Peyer's patch (tissue), 4 donors: ENCODE data around the gene DNMBP. TPM values are rescaled to one million over a fixed set of nuclear protein-coding genes. Genes with fewer than 3 reads are reported as not detected.

Experiments
- DNase-seq, 3 donors: peaks; one replicate each; pipeline ENCODE4 v3.0.0-alpha.2; 2017 to 2019
- H3K27ac ChIP-seq, 4 donors: fragments of 200-600 bp; sonication (generic); one replicate each; pipeline ENCODE4 v1.5.1; 2016 to 2019
- H3K27me3 ChIP-seq, 2 donors: fragments of 200-600 bp; sonication (generic); one replicate each; pipeline ENCODE4 v1.5.1; 2019
- H3K36me3 ChIP-seq, 3 donors: fragments of 200-600 bp; sonication (generic); one replicate each; pipeline ENCODE4 v1.5.1; 2016 to 2019
- H3K4me1 ChIP-seq, 4 donors: fragments of 200-600 bp; sonication (generic); one replicate each; pipeline ENCODE4 v1.5.1; 2016 to 2019
- H3K4me3 ChIP-seq, 4 donors: fragments of 200-600 bp; sonication (generic); 1 replicate in 3 of 4; 2 replicates in 1 of 4; pipeline ENCODE4 v1.5.1; 2016 to 2019; ENCODE audit warnings: mild to moderate bottlenecking in 1 of 4
- H3K9me3 ChIP-seq, 4 donors: fragments of 200-600 bp; sonication (generic); one replicate each; pipeline ENCODE4 v1.5.1; 2016 to 2019; ENCODE audit warnings: mild to moderate bottlenecking in 1 of 4
- CTCF ChIP-seq, 6 experiments: fragments of 450-650 bp in 4 of 6; fragments of 200-600 bp in 2 of 6; sonication (generic) in 1 of 6; IDR thresholded peaks; one replicate each; pipeline ENCODE4 v1.5.1; 2017 to 2019; ENCODE audit warnings: antibody characterized with exemption in 6 of 6, mild to moderate bottlenecking in 3 of 6, moderate library complexity in 1 of 6
- POLR2A ChIP-seq, 2 donors: fragments of 450-650 bp; IDR thresholded peaks; one replicate each; pipeline ENCODE4 v1.5.1; 2017; ENCODE audit warnings: antibody characterized with exemption in 2 of 2, mild to moderate bottlenecking in 2 of 2, moderate library complexity in 2 of 2
- total RNA-seq, 4 donors: library from RNA; depleted of rRNA; stranded (reverse); fragments of >200 nt; gene quantifications; one replicate each; pipeline ENCODE4 v1.1.0, GENCODE V29; 2016

Gene DNMBP
- total RNA-seq, 4 donors from 2014 or later, result 53.6 to 96.0 (median 69.6) TPM

- no peak overlapping the region for H3K27ac ChIP-seq
- peaks cover 0 to 86% (median 0%) of the 10 kb centered on the region in 3 donors for H3K36me3 ChIP-seq
- no peak overlapping the region for H3K4me3 ChIP-seq
- TF ChIP-seq CTCF (IDR thresholded peaks at IDR 0.05), result no peak
- TF ChIP-seq POLR2A (IDR thresholded peaks at IDR 0.05), result no peak
- no peaks in the 10 kb centered on the region for H3K4me1 ChIP-seq
- no peaks in the 10 kb centered on the region for H3K9me3 ChIP-seq
- no peaks in the 10 kb centered on the region for H3K27me3 ChIP-seq
- DNase-seq, result no peak
Observed at GRCh38 chr10:99894613-99895012, 115.1 kb downstream of the DNMBP start.

- Histone ChIP-seq H3K4me3 (no peak overlapping the region), H3K4me1 (no peaks in the 10 kb centered on the region), H3K27ac (no peak overlapping the region), H3K36me3 (peaks cover 0 to 88% (median 0%) of the 10 kb centered on the region in 3 donors), H3K27me3 (no peaks in the 10 kb centered on the region), H3K9me3 (no peaks in the 10 kb centered on the region)
- TF ChIP-seq POLR2A (IDR thresholded peaks at IDR 0.05) (no peak), CTCF (IDR thresholded peaks at IDR 0.05) (no peak)
- no peak for DNase-seq
Observed at GRCh38 chr10:99888622-99889021, 121.1 kb downstream of the DNMBP start.

DNA sequence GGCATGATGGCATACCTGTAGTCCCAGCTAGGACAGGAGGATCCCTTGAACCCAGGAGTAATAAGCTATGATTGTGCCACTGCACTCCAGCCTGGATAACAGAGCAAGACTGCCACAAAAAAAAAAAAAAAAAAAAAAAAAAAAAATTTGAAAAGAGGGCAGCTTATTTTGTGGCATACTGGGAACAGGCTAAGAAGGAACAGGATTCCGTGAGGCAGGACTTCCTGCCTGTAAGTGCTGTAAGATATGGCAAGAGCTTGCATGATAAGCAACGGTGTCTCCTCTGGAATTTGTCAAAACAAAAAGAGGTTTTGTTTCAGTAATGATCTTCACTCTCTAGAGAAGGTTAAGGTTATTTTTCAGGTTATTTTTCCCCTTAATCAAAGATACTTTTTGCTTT is 126.2 kb downstream of the DNMBP start:
- Histone ChIP-seq H3K4me1 (no peaks in the 10 kb centered on the region), H3K27ac (no peak overlapping the region), H3K9me3 (no peaks in the 10 kb centered on the region), H3K36me3 (peaks cover 0 to 99% (median 0%) of the 10 kb centered on the region in 3 donors), H3K27me3 (no peaks in the 10 kb centered on the region), H3K4me3 (no peak overlapping the region)
- no peak for TF ChIP-seq POLR2A (IDR thresholded peaks at IDR 0.05)
- TF ChIP-seq CTCF (IDR thresholded peaks at IDR 0.05), result no peak
- DNase-seq, result no peak

DNA sequence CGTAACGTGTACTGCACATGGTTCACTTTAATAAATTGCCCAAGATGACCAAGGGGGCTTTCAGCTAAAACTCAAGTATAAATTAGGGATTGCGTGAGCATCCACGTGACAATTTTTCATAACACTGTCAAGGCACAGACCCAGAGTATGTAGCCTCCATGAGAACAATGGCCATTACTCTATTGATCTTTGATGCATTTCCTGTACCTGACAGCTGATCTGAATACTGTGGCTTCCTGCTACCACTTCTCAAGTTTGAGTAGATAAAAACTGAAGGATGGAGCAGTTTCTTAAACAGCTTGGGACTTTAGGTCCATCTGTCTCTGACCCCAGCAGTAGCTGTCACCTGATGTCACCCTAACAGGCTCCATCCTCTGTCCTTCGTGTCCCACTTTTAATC is 128.4 kb downstream of the DNMBP start:
- Histone ChIP-seq H3K36me3 (peaks cover 0 to 99% (median 0%) of the 10 kb centered on the region in 3 donors), H3K4me3 (no peak overlapping the region), H3K4me1 (no peaks in the 10 kb centered on the region), H3K9me3 (no peaks in the 10 kb centered on the region), H3K27me3 (no peaks in the 10 kb centered on the region), H3K27ac (no peak overlapping the region)
- no peak for DNase-seq
- TF ChIP-seq POLR2A (IDR thresholded peaks at IDR 0.05) (no peak), CTCF (IDR thresholded peaks at IDR 0.05) (no peak)

- peaks cover 0 to 95% (median 0%) of the 10 kb centered on the region in 3 donors for H3K36me3 ChIP-seq
- H3K27ac ChIP-seq, result peak overlapping the region in 2 of 4 donors; percentile 30 to 36
- TF ChIP-seq POLR2A (IDR thresholded peaks at IDR 0.05) (no peak), CTCF (IDR thresholded peaks at IDR 0.05) (no peak)
- no peak overlapping the region for H3K4me3 ChIP-seq
- no peaks in the 10 kb centered on the region for H3K27me3 ChIP-seq
- H3K9me3 ChIP-seq, result no peaks in the 10 kb centered on the region
- DNase-seq, result no peak
- H3K4me1 ChIP-seq, result no peaks in the 10 kb centered on the region
Observed at GRCh38 chr10:99880080-99880835, 129.5 kb downstream of the DNMBP start.
